SHP77 treated with DMSO at 0.1 percent for 48 hours (cell line): ENCODE results near the gene HLCS.

Experiments used
- DNase-seq: peaks from one replicate; lab custom pipeline; 2025; lab: John Stamatoyannopoulos, UW

HLCS gene

DNA sequence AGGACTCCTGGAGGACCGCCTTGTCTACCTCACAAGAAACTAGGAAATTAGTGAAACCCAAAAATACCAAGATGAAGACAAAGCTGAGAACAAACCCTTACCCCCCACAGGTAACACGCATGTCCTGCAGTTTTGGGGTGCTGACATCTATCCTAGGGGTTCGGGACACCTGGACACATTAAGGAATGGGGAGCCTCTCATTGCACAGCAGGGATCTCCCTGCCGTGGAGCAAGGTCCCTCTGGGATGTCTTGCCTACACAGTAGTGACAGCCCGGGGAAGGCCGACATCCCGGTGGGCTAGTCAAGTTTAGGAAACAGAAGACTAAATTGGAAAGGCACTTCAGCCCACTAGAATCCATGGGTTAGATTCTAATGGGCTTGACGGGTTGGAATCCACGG lies 223.0 kb downstream of the HLCS start:
- DNase-seq, result no peak

DNA sequence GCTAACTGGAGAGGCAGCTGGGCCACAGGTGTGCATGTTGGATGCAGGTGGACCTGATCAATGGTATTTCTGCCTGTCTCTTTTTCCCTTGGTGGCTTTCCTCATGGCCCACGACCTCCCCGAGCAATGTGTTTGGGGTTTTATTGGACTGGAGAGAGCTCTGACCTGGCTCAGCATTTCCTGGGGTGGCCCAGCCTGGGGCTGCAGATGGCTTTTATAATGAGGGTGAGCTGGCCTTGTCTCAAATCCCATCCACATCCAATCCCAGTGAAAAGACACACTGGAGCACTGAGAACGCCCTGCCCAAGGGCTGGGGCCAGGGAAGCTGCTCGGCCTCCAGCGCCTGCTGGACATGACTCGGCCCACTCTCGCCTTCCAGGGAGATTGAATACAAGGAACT lies 223.5 kb downstream of the HLCS start:
- DNase-seq, result no peak

DNA sequence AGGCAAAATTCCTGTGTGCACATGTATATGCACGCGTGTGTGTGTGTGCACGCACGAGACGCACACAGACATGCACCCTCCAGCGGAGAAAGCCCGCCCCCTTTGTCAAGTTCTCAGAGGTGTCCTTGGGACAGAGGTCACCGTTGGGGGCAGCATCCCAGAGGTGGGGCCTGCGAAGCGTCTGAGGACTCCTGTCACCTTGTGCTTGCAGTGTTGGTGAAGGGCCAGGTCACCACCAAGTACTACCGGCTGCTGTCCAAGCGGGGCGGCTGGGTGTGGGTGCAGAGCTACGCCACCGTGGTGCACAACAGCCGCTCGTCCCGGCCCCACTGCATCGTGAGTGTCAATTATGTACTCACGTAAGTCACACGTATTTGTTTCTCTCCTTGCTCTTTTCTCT lies 225.0 kb downstream of the HLCS start:
- DNase-seq, result no peak

DNA sequence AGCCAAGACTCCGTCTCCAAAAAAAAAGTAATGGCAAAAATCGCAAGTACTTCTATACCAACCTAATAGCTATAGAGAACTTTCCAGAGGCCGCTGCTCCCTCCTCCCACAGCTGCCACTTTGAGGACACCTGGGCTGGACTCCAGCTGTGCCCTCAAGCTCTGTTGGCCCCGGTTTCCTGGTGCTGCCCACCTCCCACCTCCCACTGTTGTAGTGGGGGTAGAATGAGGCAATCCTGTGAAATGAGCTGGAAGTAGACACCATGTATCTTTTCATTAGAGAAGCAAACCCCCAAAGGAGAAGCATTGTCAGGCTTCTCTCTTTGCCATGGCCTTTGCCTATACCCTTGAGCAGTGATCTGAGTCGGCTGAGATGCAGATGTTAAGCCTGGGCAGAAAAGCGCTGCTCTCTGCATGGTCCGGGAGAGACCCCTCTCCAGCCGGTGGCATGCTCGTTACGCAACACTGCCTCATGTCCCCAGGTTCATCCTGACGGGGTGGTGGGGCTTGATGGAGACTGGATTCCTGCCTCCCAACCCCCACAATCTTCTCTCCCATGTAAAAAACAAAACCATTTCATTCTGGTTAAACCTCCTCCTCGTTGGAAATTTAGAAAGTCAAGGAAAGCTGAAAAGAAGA lies 227.9 kb downstream of the HLCS start:
- DNase-seq, result no peak

DNA sequence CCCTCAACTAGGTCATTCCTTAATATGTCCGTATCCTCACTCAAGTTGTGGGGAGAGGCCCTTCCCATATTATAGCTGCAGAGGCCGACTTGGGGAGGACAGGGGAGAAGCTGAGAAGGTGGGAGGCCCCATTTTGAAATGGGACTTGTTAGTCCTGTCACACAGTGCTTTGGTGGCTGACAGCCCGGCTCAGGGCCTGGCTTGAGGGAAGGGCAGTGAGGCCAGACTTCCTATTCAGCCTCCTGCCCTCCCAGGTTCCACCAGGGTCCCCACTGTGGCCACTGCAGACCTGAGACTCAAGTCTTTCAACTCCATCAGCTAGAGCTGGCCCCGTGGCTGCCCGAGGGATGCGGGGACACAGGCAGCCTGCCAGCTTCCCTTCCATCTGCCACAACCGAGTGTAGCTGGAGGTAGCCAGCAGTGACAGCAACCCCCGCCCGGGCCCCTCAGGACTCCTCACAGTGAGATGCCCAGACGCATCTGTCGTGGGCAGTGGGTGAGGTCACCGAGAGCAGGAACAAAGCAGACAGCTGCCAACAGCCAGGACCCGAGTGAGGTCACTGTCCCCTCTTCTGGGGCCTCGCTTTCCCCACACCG lies 230.6 kb downstream of the HLCS start:
- no peak for DNase-seq

DNA sequence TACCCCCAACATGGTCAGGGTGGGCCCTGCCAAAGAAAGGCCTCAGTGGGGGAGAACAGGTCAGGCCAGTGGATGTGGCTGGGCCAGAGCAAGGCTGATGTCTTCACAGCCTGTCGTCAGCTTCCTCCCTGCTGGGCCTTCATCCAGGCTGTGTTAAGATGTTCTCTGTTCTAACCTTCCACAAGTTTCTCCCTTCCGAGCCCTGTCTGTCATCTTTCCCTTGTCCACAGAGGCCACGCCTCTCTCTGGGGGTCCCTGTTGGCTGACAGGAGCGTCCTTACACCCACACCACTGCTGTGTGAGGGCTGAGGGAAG lies 231.3 kb downstream of the HLCS start:
- no peak for DNase-seq

DNA sequence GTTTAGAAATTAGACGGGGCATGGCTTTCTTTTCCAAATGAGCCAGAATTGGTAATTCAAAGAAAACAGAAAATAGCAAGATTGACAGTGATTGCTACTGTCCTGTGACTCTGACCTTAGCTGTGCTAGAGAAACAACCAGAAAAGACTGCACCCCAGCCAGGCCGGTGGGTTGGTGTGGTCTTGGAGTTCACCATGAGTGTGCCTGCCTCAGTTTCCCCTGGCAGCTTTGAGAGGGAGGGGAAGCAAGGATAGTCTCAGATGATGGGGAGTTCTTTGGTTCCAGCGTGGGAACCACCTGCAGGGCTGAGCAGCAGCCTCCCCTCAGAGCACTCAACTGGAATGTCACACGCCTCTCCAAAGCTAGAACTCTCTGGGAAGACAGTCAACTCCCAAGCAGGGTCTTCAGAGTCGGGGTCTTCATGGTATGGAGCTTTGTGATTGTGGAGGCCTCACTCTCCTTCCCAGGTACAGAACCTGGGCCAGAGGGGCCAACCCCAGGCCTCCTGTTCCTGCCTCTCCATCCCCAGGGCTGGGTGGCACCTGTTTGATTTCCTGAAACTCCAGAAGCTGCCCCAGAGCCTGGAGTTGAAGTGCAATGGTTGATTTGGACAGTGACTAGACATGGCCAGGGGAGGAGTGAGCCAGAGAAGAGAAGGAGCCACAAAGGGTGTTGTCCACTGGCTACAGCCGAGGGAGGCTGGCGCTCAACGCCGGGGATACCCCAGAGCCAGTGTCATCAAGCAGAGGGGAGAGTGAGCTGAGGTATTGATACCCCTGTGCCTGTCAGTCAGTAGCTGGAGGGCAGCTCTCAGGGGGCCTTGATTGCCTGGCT lies 231.9 kb downstream of the HLCS start:
- DNase-seq, result no peak

DNA sequence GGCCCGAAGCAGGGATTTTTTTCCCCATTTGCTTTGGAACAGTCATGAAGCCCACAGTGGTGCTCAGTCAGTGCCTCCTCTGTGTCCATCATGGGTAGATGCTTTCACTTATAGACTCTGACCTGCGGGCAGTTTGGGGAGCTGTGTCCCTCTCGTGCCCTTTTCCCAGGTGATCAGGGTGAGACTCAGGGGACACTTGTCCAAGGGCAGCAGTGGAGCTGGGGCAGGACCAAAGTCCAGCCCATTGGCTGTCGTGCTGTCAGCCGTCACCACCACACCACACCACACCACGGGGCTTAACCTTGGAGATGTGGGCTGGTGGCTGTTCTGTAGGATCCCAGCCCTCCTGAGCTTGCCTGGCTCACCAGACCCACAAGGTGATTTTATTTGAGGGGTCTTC lies 232.6 kb downstream of the HLCS start:
- no peak for DNase-seq

DNA sequence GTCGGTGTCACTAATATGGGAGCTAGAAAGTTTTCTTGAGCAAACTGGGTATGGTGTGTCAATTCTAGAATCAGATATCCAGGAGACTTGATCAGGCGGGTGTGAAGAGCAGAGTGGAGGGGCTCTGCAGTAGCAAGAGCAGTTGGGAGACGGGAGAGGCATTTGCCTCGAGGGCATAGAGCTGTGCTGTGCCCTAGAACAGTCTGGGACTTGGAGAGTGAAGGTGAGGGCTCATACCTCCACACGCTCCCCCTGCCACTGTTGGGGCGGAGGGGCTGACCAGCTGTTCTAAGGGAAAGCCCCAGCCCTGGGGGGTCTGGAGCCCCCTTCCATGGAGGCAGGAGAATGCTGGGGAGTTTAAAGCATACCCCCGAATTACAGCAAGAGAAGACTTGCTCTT lies 233.7 kb downstream of the HLCS start:
- DNase-seq, result no peak

DNA sequence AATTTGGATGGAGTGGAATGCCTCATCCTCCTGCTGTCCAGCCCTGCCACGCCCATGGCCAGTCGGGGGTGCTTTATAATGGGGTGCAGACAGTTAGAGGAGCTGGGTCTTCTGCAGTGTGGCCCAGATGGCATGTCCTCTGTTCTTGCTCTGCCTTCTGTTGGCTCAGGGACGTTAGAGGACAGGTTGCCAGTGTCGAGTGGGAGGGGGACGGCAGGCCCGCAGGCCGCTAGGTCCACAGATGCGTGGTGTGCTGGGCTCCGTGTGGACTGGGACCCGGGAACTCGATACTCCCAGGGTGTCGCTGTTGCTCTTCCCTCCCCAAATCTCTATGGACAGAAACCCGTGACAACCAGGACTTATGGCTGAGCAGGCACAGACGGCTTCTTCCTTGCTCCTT lies 234.3 kb downstream of the HLCS start:
- DNase-seq, result no peak

DNA sequence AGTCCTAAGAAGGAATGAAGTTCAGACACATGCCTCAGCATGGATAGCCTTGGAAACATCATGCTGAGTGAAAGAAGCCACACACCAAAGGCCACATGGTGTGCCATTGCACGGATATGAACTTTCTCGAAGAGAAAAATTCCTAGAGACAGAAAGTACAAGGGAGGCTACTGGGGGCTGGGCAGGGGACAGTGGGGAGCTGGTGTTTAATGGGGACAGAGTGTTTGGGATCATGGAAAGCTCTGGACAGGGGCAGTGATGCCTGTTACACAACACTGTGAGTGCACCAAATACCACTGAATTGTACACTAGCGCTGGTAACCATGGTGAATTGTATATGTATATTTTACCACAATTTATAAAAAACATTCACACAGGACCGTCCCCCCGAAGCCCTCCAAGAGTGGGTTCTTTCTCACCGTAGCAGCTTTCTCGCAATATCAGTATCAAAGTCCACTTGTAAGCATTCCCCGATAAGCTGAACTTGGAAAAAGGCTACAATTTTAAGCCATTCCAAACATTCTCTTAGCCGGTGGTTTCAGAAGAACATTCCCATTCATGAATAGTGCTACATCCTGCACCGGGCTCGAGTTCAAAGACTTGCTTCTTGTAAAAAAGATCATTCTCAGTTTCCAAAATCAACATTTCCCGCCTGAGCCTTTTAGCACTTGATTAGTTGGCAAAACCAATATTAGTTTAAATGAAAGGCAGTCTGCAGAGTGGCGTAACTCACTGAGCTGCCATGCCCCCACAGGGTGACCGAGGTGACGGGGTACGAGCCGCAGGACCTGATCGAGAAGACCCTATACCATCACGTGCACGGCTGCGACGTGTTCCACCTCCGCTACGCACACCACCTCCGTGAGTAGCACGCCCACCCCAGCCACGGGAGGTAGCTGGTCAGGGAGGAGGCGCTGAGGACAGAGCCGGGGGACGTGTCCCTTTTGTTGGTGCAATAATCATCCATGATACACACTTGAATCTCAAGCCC lies 235.9 kb downstream of the HLCS start:
- no peak for DNase-seq

DNA sequence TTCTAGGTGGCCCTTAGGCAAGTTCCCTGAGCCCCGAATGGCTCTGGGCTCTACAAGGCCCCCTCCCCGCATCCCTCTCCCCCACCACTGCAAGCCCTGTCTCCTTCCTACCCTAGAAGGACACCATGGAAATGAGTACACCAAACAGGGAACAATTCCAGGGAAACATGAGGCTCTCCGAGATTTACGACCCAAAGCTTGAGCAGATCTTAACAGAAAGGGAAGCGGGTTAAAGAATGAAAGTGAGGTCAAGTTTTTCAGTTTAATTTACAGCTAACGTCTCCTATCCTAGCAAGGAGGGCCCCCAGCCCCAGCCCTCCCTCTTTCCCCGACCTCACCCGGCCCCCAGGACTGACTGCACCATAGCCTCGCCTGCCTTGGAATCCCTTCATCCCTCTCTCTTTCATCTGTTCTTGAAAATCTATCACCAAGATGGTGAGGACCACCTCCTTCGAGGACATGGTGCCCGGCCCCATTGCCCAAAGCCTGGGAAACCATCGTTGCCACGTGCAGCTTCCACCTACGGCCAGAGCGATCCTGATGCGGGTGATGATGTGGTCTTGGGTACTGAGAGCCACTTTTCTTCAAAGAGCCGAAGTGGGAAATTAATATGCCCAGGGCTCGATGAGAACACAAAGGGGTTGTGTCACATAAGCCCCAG lies 237.0 kb downstream of the HLCS start:
- no peak for DNase-seq

DNA sequence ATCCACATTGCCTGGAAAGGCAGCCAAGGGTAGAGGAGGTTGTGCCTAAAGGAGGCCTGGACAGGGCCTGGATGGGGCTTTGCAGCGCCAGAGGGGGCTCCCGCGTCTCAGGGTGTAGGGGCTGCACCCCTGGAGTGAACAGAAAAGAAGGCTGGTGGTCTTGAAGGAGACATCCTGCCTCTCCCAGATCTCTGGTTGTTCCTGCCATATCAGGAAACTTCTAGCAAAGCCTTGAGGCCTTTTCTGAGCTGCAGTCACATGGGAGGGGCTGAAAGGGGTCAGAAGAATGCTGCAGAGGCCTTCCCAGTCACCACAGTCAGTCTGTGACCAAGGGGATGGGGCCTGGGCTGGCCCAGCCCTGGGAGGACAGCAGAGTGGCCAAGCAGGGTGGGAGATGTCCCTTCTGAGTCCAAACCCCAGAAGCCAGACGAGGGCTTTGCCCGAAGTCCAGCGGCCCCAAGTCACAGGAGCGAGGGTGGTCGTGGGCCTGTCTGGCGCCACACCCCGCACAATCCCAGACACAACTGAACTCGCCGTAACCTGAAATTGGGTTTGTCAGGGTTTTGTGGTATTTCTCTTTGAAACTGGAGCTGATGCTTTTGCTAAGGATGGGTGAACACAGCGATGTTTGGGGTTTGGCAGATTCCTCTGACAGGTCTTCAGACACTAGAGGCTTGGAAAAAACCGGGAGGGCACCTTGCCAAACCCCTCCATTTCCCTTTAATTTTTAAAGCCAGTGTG lies 237.9 kb downstream of the HLCS start:
- no peak for DNase-seq

DNA sequence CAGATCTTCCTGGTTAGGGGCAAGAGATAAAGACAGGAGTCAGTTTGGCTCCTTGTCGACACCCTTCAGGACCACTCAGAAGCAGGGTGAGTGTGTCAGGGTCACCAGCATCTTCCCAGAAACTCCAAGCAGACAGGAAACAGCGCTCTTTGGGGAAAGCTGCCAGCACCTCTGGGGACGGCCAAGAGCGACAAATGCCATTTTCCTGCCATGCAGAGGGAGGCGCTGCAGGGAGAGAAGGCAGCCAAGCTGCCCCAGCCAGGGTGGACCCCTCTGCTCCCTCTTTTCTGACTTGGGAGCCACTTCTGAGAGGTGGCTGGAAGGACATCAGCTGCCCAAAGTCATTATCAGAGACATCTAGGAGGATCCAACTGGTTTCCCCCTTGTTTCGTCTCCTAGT lies 238.6 kb downstream of the HLCS start:
- no peak for DNase-seq

DNA sequence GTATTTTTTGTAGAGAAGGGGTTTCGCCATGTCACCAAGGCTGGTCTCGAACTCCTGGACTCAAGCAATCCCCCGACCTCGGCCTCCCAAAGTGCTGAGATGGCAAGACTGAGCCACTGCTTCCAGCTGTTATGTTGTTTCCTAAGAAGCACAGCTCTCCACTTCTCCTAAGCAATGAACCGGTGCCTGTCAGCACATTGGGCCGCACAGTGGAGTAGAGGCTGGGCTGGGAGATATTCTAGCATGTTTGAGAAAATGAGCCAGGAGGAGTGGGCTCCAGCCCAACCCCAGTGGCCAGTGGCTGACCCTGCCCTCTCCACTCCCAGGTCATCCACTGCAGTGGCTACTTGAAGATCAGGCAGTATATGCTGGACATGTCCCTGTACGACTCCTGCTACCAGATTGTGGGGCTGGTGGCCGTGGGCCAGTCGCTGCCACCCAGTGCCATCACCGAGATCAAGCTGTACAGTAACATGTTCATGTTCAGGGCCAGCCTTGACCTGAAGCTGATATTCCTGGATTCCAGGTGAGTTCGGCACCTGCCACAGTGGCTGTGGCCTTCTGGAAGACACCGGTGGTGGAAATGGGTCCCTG lies 240.6 kb downstream of the HLCS start:
- no peak for DNase-seq

DNA sequence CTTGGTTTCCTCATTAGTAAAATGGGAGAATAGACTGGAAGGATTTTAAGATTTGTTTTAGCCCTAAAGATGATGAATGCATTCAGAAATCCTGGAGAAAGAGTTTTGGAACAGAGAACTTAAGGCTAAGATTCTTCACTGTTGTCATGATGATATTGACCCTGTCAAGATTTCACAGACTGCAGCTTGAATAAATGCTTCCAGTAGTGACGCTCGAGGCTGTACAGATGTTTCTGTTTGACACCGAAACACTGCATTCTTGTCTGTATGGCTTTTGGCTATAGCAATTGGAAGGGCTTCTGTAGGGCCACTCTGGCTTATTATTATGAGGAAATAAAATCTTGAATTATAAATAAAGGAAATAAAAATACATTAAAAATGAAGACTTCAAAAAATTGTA lies 241.8 kb downstream of the HLCS start:
- DNase-seq, result no peak

DNA sequence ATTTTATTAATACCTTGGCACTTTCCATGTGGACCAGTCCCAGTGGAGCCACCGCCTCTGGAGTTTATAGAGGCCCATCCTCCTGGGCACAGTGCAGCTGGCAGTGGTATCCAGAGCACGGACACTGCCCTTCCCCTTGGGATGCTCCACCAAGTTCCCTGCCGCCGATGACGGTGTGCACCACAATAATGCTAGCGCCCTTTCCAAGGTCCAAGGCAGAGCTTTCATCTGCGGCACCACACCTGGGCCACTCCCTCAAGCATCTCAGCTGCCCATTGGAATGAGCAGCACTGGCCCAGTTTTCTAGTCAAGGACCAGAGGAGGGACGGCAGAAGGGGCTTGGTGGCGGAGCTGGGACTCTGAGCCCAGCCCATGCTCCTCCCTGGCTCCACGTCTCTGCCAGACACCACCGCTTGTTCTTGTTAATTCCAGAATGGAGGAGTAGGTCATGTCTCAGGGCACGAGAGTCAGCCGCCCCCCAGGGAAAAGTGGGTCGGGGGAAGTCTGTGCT lies 243.0 kb downstream of the HLCS start:
- no peak for DNase-seq

DNA sequence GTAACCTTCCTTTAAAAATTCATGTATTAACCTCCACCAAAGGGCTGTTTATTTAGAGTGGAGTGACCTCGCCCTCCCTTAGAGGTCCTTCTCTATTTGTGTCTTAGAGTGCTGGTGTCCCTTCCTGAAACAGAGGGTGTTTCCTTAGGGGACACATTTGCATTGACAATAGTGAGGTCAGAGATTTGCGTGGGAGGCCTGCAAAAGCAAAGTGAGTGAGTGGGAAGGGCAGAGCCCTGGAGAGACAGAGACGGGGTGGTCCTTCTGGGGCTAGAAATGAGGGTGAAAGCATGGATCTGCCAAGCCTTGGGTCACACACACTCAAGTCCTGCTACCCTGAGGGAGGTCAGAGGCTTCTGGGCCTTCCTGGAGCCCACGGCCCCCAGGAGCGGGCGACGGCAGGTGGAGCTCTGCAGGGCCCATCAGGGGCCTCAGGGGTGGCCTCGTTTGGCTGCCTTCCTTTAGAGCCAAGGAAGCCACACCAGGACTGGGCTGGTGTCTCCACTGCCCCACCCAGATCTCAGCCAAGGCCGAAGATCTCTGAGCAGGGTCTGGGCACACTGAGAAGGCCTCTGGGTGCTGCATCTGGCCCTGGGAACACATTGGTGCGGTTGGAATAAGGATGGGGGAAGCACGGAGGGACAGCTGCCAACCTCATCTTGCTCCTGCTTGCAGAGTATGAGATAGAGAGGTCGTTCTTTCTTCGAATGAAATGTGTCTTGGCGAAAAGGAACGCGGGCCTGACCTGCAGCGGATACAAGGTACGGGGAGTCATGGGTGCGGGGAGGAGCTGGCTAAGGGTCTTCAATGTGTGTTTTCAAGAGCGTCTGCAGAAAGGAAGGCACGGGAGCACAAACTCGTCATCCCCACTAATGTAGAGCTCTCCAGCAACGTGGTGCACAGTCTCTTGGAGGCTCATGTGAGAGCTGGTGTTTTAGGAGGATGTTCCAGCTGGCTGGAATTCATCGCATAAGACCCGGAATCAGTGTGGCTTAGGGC lies 243.8 kb downstream of the HLCS start:
- no peak for DNase-seq

DNA sequence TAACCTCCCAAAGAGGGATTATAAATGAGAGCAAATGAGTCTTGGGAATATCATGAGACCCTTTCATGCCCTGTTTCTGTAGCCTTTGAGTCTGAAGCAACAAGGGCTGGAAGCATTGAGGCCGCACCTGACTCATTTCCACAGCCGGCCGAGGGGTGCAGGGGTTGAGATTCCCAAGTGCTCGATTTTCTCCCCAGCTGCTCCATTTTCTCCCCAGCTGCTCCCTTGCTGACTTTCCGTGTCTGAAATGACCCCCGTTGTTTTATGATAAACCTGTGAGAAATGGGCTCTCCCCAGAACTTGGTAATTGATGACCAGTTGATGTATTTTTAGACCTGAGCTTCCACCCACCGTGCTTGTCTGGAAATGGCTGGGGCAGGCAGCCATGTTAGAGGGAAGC lies 244.7 kb downstream of the HLCS start:
- no peak for DNase-seq
